Cerebellar cortex (tissue), 1 donor: ENCODE results near the gene PRCP.

Experiments used
- DNase-seq: peaks from one replicate; pipeline ENCODE4 v3.0.0-alpha.2; 2015; ENCODE audit warnings: low spot score

Gene PRCP

GRCh38 chr11:82782825-82783374 is 117.3 kb downstream of the PRCP start:
- no peak for DNase-seq

GRCh38 chr11:82778776-82779175 is 121.5 kb downstream of the PRCP start:
- DNase-seq = no peak

- DNase-seq = no peak
Measured at GRCh38 chr11:82776377-82776776, 123.9 kb downstream of the PRCP start.

DNA sequence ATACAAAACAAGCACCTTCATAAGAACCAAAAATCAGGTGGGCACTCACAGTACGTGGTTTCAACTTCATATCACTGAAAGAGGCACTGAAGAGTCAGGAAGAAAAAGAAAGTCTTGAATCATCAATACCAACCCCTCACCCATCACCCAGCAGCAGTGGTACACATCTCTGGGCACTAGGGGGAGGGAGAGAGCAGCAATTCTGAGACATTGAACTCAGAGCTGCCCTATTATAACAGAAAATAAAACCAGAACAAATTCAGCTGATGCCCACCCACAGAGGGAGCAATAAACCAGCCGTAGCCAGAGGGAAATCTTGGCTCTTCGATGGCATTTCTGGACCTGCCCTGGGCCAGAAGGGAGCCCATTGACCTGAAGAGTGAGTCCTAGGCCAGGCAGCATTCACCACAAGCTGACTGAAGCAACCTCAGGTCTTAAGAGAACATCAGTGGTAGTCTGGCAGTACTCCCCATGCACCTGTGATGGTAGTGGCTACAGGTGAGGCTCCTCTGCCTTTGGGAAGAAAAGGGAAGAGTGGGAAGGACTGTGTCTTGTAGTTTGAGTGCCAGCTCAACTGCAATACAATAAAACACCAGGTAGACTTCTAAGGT is 124.4 kb downstream of the PRCP start:
- peak; percentile 27 for DNase-seq

GRCh38 chr11:82775218-82775617 is 125.0 kb downstream of the PRCP start:
- DNase-seq = no peak
